ENCODE measurements around the gene DLG2. TPM values are rescaled to one million over a fixed set of nuclear protein-coding genes. Genes with fewer than 3 reads are reported as not detected.

DLG2 gene
- total RNA-seq, 4 donors from 2014 or later: 6.5 to 14.6 (median 7.2) TPM

GRCh38 chr11:85089654-85090053, 537.5 kb downstream of the DLG2 start:
- no peak overlapping the region for H3K27ac ChIP-seq
- H3K27me3 ChIP-seq: no peaks in the 10 kb centered on the region
- H3K4me3 ChIP-seq: no peak overlapping the region
- 97 to 100% methylated on average over 1 of the region's 1 CpG for WGBS, 2 donors
- H3K4me1 ChIP-seq: no peaks in the 10 kb centered on the region
- TF ChIP-seq CTCF (IDR thresholded peaks at IDR 0.05): no peak
- no peak for TF ChIP-seq EP300 (IDR thresholded peaks at IDR 0.05)
- TF ChIP-seq POLR2A (IDR thresholded peaks at IDR 0.05): no peak
- DNase-seq (ENCODE audit: low spot score in 2 of 2): no peak
- peaks cover 0 to 3% (median 0%) of the 10 kb centered on the region in 4 donors for H3K9me3 ChIP-seq
- H3K36me3 ChIP-seq: no peaks in the 10 kb centered on the region

GRCh38 chr11:85088286-85088685, 538.9 kb downstream of the DLG2 start:
- no peak overlapping the region for H3K4me3 ChIP-seq
- TF ChIP-seq POLR2A (IDR thresholded peaks at IDR 0.05): no peak
- TF ChIP-seq CTCF (IDR thresholded peaks at IDR 0.05): no peak
- no peak for TF ChIP-seq EP300 (IDR thresholded peaks at IDR 0.05)
- no peak overlapping the region for H3K27ac ChIP-seq
- no peaks in the 10 kb centered on the region for H3K27me3 ChIP-seq
- 33 to 99% methylated on average over 3 of the region's 3 CpGs for WGBS, 2 donors
- H3K9me3 ChIP-seq: peaks cover 0 to 3% (median 0%) of the 10 kb centered on the region in 4 donors
- H3K4me1 ChIP-seq: no peaks in the 10 kb centered on the region
- H3K36me3 ChIP-seq: no peaks in the 10 kb centered on the region
- no peak for DNase-seq (ENCODE audit: low spot score in 2 of 2)

GRCh38 chr11:85086504-85087284, 540.5 kb downstream of the DLG2 start:
- no peak for TF ChIP-seq POLR2A (IDR thresholded peaks at IDR 0.05)
- no peak for TF ChIP-seq CTCF (IDR thresholded peaks at IDR 0.05)
- TF ChIP-seq EP300 (IDR thresholded peaks at IDR 0.05): no peak
- no peaks in the 10 kb centered on the region for H3K36me3 ChIP-seq
- H3K4me3 ChIP-seq: no peak overlapping the region
- H3K27ac ChIP-seq: no peak overlapping the region
- H3K27me3 ChIP-seq: no peaks in the 10 kb centered on the region
- H3K4me1 ChIP-seq: no peaks in the 10 kb centered on the region
- 50 to 79% methylated on average over 3 of the region's 3 CpGs for WGBS, 2 donors
- DNase-seq (ENCODE audit: low spot score in 2 of 2): no peak
- no peaks in the 10 kb centered on the region for H3K9me3 ChIP-seq

- Histone ChIP-seq H3K9me3 (no peaks in the 10 kb centered on the region), H3K27me3 (no peaks in the 10 kb centered on the region), H3K4me1 (no peaks in the 10 kb centered on the region), H3K4me3 (no peak overlapping the region), H3K36me3 (no peaks in the 10 kb centered on the region), H3K27ac (no peak overlapping the region)
- TF ChIP-seq CTCF (IDR thresholded peaks at IDR 0.05) (no peak), EP300 (IDR thresholded peaks at IDR 0.05) (no peak), POLR2A (IDR thresholded peaks at IDR 0.05) (no peak)
- no peak for DNase-seq (ENCODE audit: low spot score in 2 of 2)
- 30 to 46% methylated on average over 3 of the region's 3 CpGs for WGBS, 2 donors
Measured at GRCh38 chr11:85076535-85077330, 550.4 kb downstream of the DLG2 start.

GRCh38 chr11:85062659-85063058, 564.5 kb downstream of the DLG2 start:
- Histone ChIP-seq H3K4me3 (no peak overlapping the region), H3K36me3 (no peaks in the 10 kb centered on the region), H3K27ac (no peak overlapping the region), H3K9me3 (no peaks in the 10 kb centered on the region), H3K27me3 (no peaks in the 10 kb centered on the region), H3K4me1 (no peaks in the 10 kb centered on the region)
- DNase-seq (ENCODE audit: low spot score in 2 of 2): no peak
- TF ChIP-seq EP300 (IDR thresholded peaks at IDR 0.05) (no peak), POLR2A (IDR thresholded peaks at IDR 0.05) (no peak), CTCF (IDR thresholded peaks at IDR 0.05) (no peak)
- WGBS, 2 donors: 79 to 100% methylated on average over 1 of the region's 1 CpG

Data from tibial nerve (tissue), 4 donors.